Fibroblast of villous mesenchyme (primary cell): ENCODE data around the gene BET1. TPM values are rescaled to one million over a fixed set of nuclear protein-coding genes. Genes with fewer than 3 reads are reported as not detected.

Experiments
- DNase-seq: peaks from one replicate; pipeline ENCODE4 v3.0.0-alpha.2; 2010; ENCODE audit warnings: low read depth
- H3K4me3 ChIP-seq: 2 replicates; pipeline ENCODE4 v1.5.1; 2011; ENCODE audit warnings: low read depth, mild to moderate bottlenecking, low read length
- total RNA-seq: library from RNA; depleted of rRNA; stranded (reverse); fragments of >200 nt; gene quantifications from 2 replicates; pipeline ENCODE4 v1.2.3, GENCODE V29; 2012
- TF ChIP-seq, protein P1 (sequence below): IDR thresholded peaks from 2 replicates; pipeline ENCODE4 v1.5.1; 2012; ENCODE audit warnings: low read depth, mild to moderate bottlenecking, low read length; ENCODE audit not compliant: insufficient read depth

Gene BET1
- total RNA-seq, 1 donor = 44.5 TPM

DNA sequence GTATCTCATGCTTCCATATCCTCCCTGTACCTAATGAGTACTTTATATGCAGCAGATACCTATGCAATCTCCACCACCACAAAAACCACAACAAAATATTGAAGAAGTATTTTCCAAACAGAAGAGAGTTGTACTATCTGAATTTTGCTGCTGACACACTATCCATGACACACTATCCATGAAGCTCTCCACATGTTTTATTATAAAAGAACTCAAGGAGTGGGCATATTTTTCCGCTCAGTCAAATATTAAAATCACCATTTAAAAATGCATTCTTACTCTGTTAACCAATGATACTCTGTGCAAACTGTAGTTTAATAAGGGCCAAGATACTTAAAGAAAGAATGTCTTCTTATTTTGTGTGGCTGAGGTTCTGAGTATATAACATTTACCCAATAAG is 2.8 kb downstream of the BET1 start:
- no peak for DNase-seq
- TF ChIP-seq, protein P1, sequence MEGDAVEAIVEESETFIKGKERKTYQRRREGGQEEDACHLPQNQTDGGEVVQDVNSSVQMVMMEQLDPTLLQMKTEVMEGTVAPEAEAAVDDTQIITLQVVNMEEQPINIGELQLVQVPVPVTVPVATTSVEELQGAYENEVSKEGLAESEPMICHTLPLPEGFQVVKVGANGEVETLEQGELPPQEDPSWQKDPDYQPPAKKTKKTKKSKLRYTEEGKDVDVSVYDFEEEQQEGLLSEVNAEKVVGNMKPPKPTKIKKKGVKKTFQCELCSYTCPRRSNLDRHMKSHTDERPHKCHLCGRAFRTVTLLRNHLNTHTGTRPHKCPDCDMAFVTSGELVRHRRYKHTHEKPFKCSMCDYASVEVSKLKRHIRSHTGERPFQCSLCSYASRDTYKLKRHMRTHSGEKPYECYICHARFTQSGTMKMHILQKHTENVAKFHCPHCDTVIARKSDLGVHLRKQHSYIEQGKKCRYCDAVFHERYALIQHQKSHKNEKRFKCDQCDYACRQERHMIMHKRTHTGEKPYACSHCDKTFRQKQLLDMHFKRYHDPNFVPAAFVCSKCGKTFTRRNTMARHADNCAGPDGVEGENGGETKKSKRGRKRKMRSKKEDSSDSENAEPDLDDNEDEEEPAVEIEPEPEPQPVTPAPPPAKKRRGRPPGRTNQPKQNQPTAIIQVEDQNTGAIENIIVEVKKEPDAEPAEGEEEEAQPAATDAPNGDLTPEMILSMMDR = no peak
- peak overlapping the region; percentile 6 for H3K4me3 ChIP-seq

DNA sequence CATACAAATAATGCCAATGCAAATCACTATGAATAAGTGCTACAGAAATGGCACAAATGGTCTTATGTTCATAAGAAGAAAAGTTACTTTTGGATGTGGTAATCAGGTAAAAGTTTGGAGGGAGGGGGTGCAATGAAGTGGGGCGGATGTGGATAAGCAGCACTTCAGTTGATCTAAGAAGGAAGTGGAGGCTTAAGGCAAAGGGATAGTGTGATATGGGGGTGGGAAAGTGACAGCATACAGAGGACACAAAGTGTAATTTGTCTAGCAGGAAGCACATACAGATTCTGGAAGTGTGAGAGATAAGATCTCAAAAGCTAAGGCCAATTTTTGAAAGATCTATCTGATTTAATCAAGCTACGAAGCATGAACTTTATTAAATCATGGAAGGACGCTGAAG is 6.3 kb downstream of the BET1 start:
- no peak for DNase-seq
- no peak overlapping the region for H3K4me3 ChIP-seq
- TF ChIP-seq, protein P1 = no peak

DNA sequence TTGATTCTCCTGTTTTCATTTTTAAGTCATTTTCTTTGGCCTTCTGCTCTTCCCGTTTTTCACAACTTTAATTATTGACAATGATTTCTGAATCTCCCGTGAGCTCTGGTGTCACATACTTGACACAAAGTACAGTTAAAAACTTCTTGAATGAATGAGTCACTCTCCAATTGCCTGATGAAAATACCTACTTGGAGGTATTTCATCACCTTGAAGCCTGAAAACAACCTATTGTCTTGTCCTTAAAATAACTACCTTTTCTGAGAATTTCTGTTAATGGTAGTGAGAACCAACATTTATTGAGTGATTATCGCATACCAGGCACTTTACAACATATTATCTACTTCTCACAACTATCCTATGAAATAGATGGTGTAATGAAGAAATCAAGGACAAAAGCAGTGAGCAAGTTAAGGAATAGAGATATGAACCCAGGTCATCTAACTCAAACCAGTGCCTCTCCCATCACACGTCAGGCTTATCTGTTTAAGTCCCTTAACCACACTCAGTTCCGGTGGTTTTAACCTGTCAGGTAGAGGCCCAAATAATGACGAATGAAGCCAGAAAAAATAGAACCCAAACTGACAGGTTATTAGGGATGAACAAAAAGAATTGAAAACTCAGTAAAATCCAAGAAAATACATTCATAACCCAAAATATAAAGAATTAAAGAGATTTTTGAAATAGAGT is 11.6 kb downstream of the BET1 start:
- DNase-seq = no peak
- TF ChIP-seq, protein P1 = no peak
- H3K4me3 ChIP-seq = no peak overlapping the region

DNA sequence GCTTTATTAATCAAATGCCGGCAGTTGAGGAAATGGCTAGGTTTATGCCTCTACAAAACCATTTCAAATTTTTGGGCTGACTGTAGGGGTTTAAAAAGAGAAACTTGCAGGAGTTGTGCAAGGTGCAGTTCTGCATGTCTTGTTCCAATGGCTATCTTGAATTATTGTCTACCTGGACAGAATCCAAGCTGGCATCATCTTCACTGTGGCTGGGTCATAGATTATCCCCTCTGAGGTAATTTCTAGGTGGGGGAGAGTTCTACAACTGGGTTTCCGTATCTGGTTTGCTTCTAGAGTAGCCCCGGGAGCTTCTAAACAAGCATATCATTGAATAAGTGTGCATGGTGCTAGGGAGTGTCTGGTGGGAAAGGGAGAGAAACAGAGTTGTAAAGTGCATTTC is 16.9 kb downstream of the BET1 start:
- no peak for DNase-seq
- TF ChIP-seq, protein P1 = no peak

DNA sequence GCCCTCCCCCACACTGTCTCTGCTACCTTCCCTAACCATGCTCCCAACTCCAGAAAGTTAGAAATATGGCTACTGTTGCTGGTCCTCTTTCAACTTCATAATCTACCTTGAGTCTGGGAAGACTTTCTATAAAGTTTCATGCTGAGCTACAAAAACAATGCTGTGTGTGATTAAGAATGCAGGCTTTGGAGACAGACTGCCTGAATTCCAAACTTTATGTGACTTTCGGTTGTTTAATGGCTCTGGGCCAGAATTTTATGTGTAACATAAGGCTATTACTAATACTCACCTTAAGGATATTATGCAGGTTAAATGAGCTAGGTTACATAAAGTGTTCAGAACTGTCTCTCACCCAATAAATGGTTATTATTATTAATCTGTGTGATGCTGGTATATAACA is 19.1 kb downstream of the BET1 start:
- peak; percentile 32 for DNase-seq
- TF ChIP-seq, protein P1 = no peak

More for the DNA sequence above, 16.9 kb downstream of the BET1 start:
- H3K4me3 ChIP-seq = no peak overlapping the region

DNA sequence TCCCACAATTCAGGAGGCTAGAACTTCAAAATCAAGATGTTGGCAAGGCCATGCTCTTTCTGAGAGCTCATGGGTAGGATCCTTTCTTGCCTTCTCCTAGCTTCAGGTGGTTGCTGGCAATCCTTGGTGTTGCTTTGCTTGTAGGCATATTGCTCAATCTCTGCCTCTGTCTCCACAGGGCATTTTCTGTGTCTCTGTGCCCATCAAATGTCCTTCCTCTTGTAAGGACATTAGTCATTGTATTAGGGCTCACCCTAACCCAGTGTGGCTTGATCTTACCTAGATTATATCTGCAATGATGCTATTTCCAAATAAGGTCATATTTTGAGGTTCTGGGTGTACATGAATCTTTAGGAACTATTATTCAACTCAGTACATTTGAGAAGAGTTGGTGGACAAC is 20.1 kb downstream of the BET1 start:
- no peak for DNase-seq
- no peak overlapping the region for H3K4me3 ChIP-seq
- TF ChIP-seq, protein P1 = no peak

More for the DNA sequence above, 19.1 kb downstream of the BET1 start:
- H3K4me3 ChIP-seq = no peak overlapping the region

- DNase-seq = no peak
- TF ChIP-seq, protein P1 = no peak
- no peak overlapping the region for H3K4me3 ChIP-seq
Measured at GRCh38 chr7:93981480-93981874, 22.7 kb downstream of the BET1 start.
